Coronary artery (tissue), 2 donors: ENCODE measurements around the gene TMEM178A.

Source experiments
- DNase-seq: peaks from one replicate; pipeline ENCODE4 v3.0.0-alpha.2; 2017; ENCODE audit warnings: low spot score
- H3K27ac ChIP-seq, 2 donors: fragments of 200-600 bp; sonication (generic); one replicate each; pipeline ENCODE4 v1.5.1; 2016 to 2019
- H3K4me3 ChIP-seq: fragments of 200-600 bp; sonication (generic); 2 replicates; pipeline ENCODE4 v1.5.1; 2016; ENCODE audit warnings: mild to moderate bottlenecking, moderate library complexity
- TF ChIP-seq, protein P1 (sequence below): fragments of 200-600 bp; sonication (generic); IDR thresholded peaks from one replicate; pipeline ENCODE4 v1.5.1; 2019; ENCODE audit warnings: antibody characterized with exemption

The TMEM178A gene

GRCh38 chr2:39685126-39685525 is 19.4 kb downstream of the TMEM178A start:
- TF ChIP-seq, protein P1, sequence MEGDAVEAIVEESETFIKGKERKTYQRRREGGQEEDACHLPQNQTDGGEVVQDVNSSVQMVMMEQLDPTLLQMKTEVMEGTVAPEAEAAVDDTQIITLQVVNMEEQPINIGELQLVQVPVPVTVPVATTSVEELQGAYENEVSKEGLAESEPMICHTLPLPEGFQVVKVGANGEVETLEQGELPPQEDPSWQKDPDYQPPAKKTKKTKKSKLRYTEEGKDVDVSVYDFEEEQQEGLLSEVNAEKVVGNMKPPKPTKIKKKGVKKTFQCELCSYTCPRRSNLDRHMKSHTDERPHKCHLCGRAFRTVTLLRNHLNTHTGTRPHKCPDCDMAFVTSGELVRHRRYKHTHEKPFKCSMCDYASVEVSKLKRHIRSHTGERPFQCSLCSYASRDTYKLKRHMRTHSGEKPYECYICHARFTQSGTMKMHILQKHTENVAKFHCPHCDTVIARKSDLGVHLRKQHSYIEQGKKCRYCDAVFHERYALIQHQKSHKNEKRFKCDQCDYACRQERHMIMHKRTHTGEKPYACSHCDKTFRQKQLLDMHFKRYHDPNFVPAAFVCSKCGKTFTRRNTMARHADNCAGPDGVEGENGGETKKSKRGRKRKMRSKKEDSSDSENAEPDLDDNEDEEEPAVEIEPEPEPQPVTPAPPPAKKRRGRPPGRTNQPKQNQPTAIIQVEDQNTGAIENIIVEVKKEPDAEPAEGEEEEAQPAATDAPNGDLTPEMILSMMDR, result no peak
- no peak overlapping the region for H3K4me3 ChIP-seq
- DNase-seq, result no peak
- H3K27ac ChIP-seq, result no peak overlapping the region

DNA sequence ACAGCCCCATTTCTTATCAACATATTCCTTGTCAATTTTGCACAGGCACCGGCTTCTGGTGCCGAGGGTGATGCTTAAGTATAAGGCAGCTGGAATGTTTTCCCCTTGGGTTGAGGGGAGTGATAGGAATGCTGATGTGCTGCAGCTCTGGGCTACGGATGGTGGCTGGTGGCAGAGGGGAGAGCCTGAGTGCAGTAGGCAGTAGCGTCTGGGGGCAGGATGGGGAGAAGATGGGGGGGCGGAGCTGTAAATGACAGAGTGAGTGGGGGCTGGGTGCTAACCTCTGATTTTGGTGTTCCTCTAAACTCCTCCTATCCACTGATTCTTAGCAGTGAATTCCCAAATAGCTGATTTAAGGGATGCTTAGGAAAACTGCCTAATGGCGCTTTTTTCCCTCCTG is 20.7 kb downstream of the TMEM178A start:
- Histone ChIP-seq H3K4me3 (no peak overlapping the region), H3K27ac (no peak overlapping the region)
- TF ChIP-seq, protein P1, result no peak
- DNase-seq, result no peak

GRCh38 chr2:39688181-39688580 is 22.5 kb downstream of the TMEM178A start:
- Histone ChIP-seq H3K4me3 (no peak overlapping the region), H3K27ac (no peak overlapping the region)
- no peak for DNase-seq
- TF ChIP-seq, protein P1, result no peak

DNA sequence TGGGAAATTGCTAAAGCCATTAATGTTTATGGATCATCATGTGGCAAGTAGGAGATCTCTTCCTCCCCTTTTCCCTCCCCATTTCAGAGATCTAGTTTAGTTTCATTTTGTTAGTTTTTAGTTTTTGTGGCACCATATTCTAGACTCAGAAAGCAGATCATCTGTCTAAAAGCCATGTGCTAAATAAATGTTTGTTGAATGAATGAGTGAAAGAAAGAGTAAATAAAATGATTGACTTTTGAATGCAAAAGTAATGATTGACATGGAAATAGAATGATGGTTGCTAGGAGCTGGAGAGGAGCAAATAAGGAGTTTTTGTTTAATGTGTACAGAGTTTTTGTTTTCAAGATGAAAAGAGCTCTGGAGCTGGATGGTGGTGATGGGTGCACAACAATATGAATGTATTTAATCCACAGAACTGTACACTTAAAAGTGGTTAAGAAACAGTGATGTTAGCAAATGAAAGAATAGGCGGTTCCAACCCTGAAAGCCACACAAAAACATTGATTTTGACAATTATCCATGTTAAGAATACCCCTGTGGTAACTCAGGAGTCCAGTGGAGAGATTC is 23.6 kb downstream of the TMEM178A start:
- DNase-seq, result no peak
- Histone ChIP-seq H3K4me3 (no peak overlapping the region), H3K27ac (no peak overlapping the region)
- TF ChIP-seq, protein P1, result no peak

- no peak overlapping the region for H3K27ac ChIP-seq
- TF ChIP-seq, protein P1, result no peak
- H3K4me3 ChIP-seq, result no peak overlapping the region
- DNase-seq, result no peak
Measured at GRCh38 chr2:39689876-39690275, 24.2 kb downstream of the TMEM178A start.

- no peak overlapping the region for H3K4me3 ChIP-seq
- no peak for DNase-seq
- no peak overlapping the region for H3K27ac ChIP-seq
- TF ChIP-seq, protein P1, result no peak
Measured at GRCh38 chr2:39693245-39693644, 27.5 kb downstream of the TMEM178A start.

- Histone ChIP-seq H3K4me3 (no peak overlapping the region), H3K27ac (no peak overlapping the region)
- no peak for DNase-seq
- TF ChIP-seq, protein P1, result no peak
Measured at GRCh38 chr2:39696101-39696553, 30.4 kb downstream of the TMEM178A start.
